GM19240 (cell line): ENCODE data around the gene TXNDC17.
"Not testable (repeated sequence)": the region's sequence is repeated elsewhere in the genome, so short reads cannot be mapped to it uniquely, and the experiment has no call there.

ENCODE experiments used
- DNase-seq: peaks from one replicate; pipeline ENCODE4 v3.0.0; 2011; ENCODE audit warnings: low spot score; ENCODE audit not compliant: insufficient read length

TXNDC17 gene

GRCh38 chr17:6683081-6683684 lies 42.3 kb downstream of the TXNDC17 start:
- no peak for DNase-seq

- DNase-seq, result no peak
These were observed 43.0 kb downstream of the TXNDC17 start for GRCh38 chr17:6683730-6684459.

- DNase-seq, result no peak
These were observed 43.6 kb downstream of the TXNDC17 start for GRCh38 chr17:6684460-6684783.

- no peak for DNase-seq
These were observed 44.3 kb downstream of the TXNDC17 start for GRCh38 chr17:6684881-6685767.

- no peak for DNase-seq
These were observed 45.2 kb downstream of the TXNDC17 start for GRCh38 chr17:6686026-6686425.

GRCh38 chr17:6688944-6689343 lies 48.1 kb downstream of the TXNDC17 start:
- DNase-seq, result no peak

- no peak for DNase-seq
These were observed 49.8 kb downstream of the TXNDC17 start for GRCh38 chr17:6690641-6691040.

- DNase-seq, result no peak
These were observed 50.7 kb downstream of the TXNDC17 start for GRCh38 chr17:6691546-6691945.

GRCh38 chr17:6691958-6692357 lies 51.1 kb downstream of the TXNDC17 start:
- not testable (repeated sequence) for DNase-seq
